Measurements from ENCODE around the gene PRKAG2. TPM values are rescaled to one million over a fixed set of nuclear protein-coding genes. Genes with fewer than 3 reads are reported as not detected.

The PRKAG2 gene
- total RNA-seq, 1 donor from 2014 or later, result 35.4 TPM

GRCh38 chr7:151857866-151858450 is 19.0 kb downstream of the PRKAG2 start:
- Histone ChIP-seq H3K4me3 (no peak overlapping the region), H3K4me1 (peaks cover 5% of the 10 kb centered on the region), H3K36me3 (peaks cover 6% of the 10 kb centered on the region), H3K9me3 (no peaks in the 10 kb centered on the region), H3K27me3 (ENCODE audit: low read depth) (no peaks in the 10 kb centered on the region), H3K27ac (no peak overlapping the region)
- no peak for ATAC-seq
- DNase-seq, result peak; percentile 8
- TF ChIP-seq CTCF (IDR thresholded peaks at IDR 0.05), result no peak
- intact Hi-C loops (cut with DNase I), result no loop called here

- Histone ChIP-seq H3K9me3 (no peaks in the 10 kb centered on the region), H3K27me3 (ENCODE audit: low read depth) (no peaks in the 10 kb centered on the region), H3K27ac (no peak overlapping the region), H3K36me3 (peaks cover 6% of the 10 kb centered on the region), H3K4me3 (no peak overlapping the region), H3K4me1 (peaks cover 8% of the 10 kb centered on the region)
- DNase-seq (peak; percentile 17), ATAC-seq (no peak)
- intact Hi-C loops (cut with DNase I), result no loop called here
- no peak for TF ChIP-seq CTCF (IDR thresholded peaks at IDR 0.05)
Observed at GRCh38 chr7:151857412-151857811, 19.5 kb downstream of the PRKAG2 start.

DNA sequence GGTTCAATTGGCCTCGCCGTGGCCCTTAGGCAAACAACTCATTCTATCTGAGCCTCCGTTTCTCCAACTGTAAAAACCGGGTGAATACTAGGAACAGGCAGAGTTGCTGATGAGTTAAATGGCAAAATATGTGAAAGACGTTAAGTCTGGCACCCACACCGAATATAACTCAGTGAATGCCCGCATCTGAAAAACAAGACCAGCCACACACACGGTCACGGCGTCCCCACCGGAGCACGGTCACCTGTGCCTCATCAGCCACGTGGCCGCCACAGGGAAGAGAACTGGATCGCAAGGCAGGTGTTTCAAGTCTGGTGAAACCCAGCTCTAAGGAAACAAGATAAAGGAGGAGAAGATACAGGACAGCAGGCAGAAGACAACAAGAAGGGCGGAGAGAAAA is 20.4 kb downstream of the PRKAG2 start:
- peaks cover 6% of the 10 kb centered on the region for H3K36me3 ChIP-seq
- DNase-seq, result peak; percentile 7
- no peak for ATAC-seq
- no peak overlapping the region for H3K27ac ChIP-seq
- no peaks in the 10 kb centered on the region for H3K27me3 ChIP-seq (ENCODE audit: low read depth)
- intact Hi-C loops (cut with DNase I), result no loop called here
- no peak overlapping the region for H3K4me3 ChIP-seq
- H3K9me3 ChIP-seq, result no peaks in the 10 kb centered on the region
- no peak for TF ChIP-seq CTCF (IDR thresholded peaks at IDR 0.05)
- H3K4me1 ChIP-seq, result peaks cover 17% of the 10 kb centered on the region

GRCh38 chr7:151856098-151856497 is 20.8 kb downstream of the PRKAG2 start:
- DNase-seq (peak; percentile 28), ATAC-seq (no peak)
- Histone ChIP-seq H3K36me3 (peaks cover 6% of the 10 kb centered on the region), H3K4me1 (peaks cover 21% of the 10 kb centered on the region), H3K27me3 (ENCODE audit: low read depth) (no peaks in the 10 kb centered on the region), H3K9me3 (no peaks in the 10 kb centered on the region), H3K4me3 (no peak overlapping the region), H3K27ac (no peak overlapping the region)
- intact Hi-C loops (cut with DNase I), result no loop called here
- no peak for TF ChIP-seq CTCF (IDR thresholded peaks at IDR 0.05)

- H3K4me1 ChIP-seq, result peaks cover 35% of the 10 kb centered on the region
- no peaks in the 10 kb centered on the region for H3K27me3 ChIP-seq (ENCODE audit: low read depth)
- no peak overlapping the region for H3K27ac ChIP-seq
- DNase-seq (no peak), ATAC-seq (no peak)
- H3K9me3 ChIP-seq, result no peaks in the 10 kb centered on the region
- intact Hi-C loops (cut with DNase I), result no loop called here
- peaks cover 6% of the 10 kb centered on the region for H3K36me3 ChIP-seq
- no peak overlapping the region for H3K4me3 ChIP-seq
- no peak for TF ChIP-seq CTCF (IDR thresholded peaks at IDR 0.05)
Observed at GRCh38 chr7:151854720-151855071, 22.2 kb downstream of the PRKAG2 start.

Measured in lower lobe of right lung (tissue), 2 donors.